ENCODE measurements around the gene ELL2. TPM values are rescaled to one million over a fixed set of nuclear protein-coding genes. Genes with fewer than 3 reads are reported as not detected.
A peak's percentile ranks its signal among the peaks of the same experiment; 100 is the strongest.

The ELL2 gene
- total RNA-seq, 1 donor from 2014 or later: 118 TPM

GRCh38 chr5:95857185-95857945, 104.3 kb downstream of the ELL2 start:
- Mint-ChIP-seq H3K27me3 (ENCODE audit: low read depth, unreplicated experiment) (no peaks in the 10 kb centered on the region), H3K4me1 (ENCODE audit: low read depth, unreplicated experiment) (peaks cover 44% of the 10 kb centered on the region), H3K9me3 (ENCODE audit: unreplicated experiment) (no peaks in the 10 kb centered on the region), H3K36me3 (ENCODE audit: low read depth, unreplicated experiment) (no peaks in the 10 kb centered on the region), H3K4me3 (ENCODE audit: unreplicated experiment) (peak overlapping the region; percentile 74), H3K27ac (ENCODE audit: unreplicated experiment) (peak overlapping the region; percentile 97)
- FAIRE-seq (no peak), DNase-seq (ENCODE audit: low read depth) (no peak)
- Histone ChIP-seq H4K20me1 (ENCODE audit: insufficient read depth, low read length) (no peaks in the 10 kb centered on the region), H2AFZ (ENCODE audit: low read depth, low read length) (peak overlapping the region; percentile 41), H3K9me3 (ENCODE audit: insufficient read depth, low read depth, low read length) (no peaks in the 10 kb centered on the region), H3K27me3 (ENCODE audit: insufficient read depth, low read length) (no peaks in the 10 kb centered on the region), H3K4me1 (ENCODE audit: insufficient read depth, low read length) (peaks cover 47% of the 10 kb centered on the region), H3K79me2 (ENCODE audit: insufficient read depth, low read length) (no peaks in the 10 kb centered on the region), H3K36me3 (ENCODE audit: insufficient read depth, low read length) (no peaks in the 10 kb centered on the region), H3K4me3 (ENCODE audit: insufficient read depth, low read depth, low read length) (no peak overlapping the region), H3K4me2 (ENCODE audit: low read length) (peak overlapping the region; percentile 90), H3K9ac (ENCODE audit: low read length) (peak overlapping the region; percentile 91), H3K27ac (ENCODE audit: low read depth, low read length) (peak overlapping the region; percentile 97)
- TF ChIP-seq CTCF (IDR thresholded peaks at IDR 0.05; ENCODE audit: insufficient read depth, low read depth, low read length) (no peak), EZH2 (IDR thresholded peaks at IDR 0.05; ENCODE audit: insufficient read depth, low read length) (no peak)

GRCh38 chr5:95856501-95856981, 105.1 kb downstream of the ELL2 start:
- H3K4me3 ChIP-seq (ENCODE audit: insufficient read depth, low read depth, low read length): no peak overlapping the region
- H3K4me3 Mint-ChIP-seq (ENCODE audit: unreplicated experiment): no peak overlapping the region
- no peak overlapping the region for H3K27ac Mint-ChIP-seq (ENCODE audit: unreplicated experiment)
- H3K4me2 ChIP-seq (ENCODE audit: low read length): no peak overlapping the region
- H3K9ac ChIP-seq (ENCODE audit: low read length): no peak overlapping the region
- H3K9me3 ChIP-seq (ENCODE audit: insufficient read depth, low read depth, low read length): no peaks in the 10 kb centered on the region
- TF ChIP-seq EZH2 (IDR thresholded peaks at IDR 0.05; ENCODE audit: insufficient read depth, low read length): no peak
- no peak for TF ChIP-seq CTCF (IDR thresholded peaks at IDR 0.05; ENCODE audit: insufficient read depth, low read depth, low read length)
- H3K36me3 Mint-ChIP-seq (ENCODE audit: low read depth, unreplicated experiment): no peaks in the 10 kb centered on the region
- H3K4me1 ChIP-seq (ENCODE audit: insufficient read depth, low read length): peaks cover 39% of the 10 kb centered on the region
- DNase-seq (ENCODE audit: low read depth) (no peak), FAIRE-seq (no peak)
- no peaks in the 10 kb centered on the region for H3K27me3 ChIP-seq (ENCODE audit: insufficient read depth, low read length)
- peaks cover 37% of the 10 kb centered on the region for H3K4me1 Mint-ChIP-seq (ENCODE audit: low read depth, unreplicated experiment)
- H3K9me3 Mint-ChIP-seq (ENCODE audit: unreplicated experiment): no peaks in the 10 kb centered on the region
- no peak overlapping the region for H3K27ac ChIP-seq (ENCODE audit: low read depth, low read length)
- H3K36me3 ChIP-seq (ENCODE audit: insufficient read depth, low read length): no peaks in the 10 kb centered on the region
- no peaks in the 10 kb centered on the region for H3K79me2 ChIP-seq (ENCODE audit: insufficient read depth, low read length)
- no peak overlapping the region for H2AFZ ChIP-seq (ENCODE audit: low read depth, low read length)
- no peaks in the 10 kb centered on the region for H4K20me1 ChIP-seq (ENCODE audit: insufficient read depth, low read length)
- no peaks in the 10 kb centered on the region for H3K27me3 Mint-ChIP-seq (ENCODE audit: low read depth, unreplicated experiment)

DNA sequence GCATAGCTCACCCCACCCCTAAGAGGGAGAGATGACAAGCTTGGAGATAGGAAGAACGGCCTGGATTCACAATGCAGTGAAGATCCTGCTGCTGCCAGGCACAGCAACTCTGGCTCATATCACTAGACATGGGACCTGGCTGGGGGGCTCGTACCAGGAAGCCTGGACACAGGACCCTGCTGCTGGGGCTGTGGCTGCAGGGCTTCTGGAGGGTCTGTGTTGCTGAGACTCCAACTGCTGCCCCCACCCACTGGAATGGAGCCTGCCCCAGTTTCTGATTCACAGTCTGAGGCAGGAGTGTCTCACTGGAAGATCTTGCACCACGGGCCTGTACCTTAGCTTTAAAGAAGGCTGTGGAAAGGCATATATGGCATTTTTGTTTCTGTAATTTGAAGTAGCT, 108.2 kb downstream of the ELL2 start:
- Histone ChIP-seq H2AFZ (ENCODE audit: low read depth, low read length) (no peak overlapping the region), H3K79me2 (ENCODE audit: insufficient read depth, low read length) (no peaks in the 10 kb centered on the region), H3K27me3 (ENCODE audit: insufficient read depth, low read length) (no peaks in the 10 kb centered on the region), H3K9me3 (ENCODE audit: insufficient read depth, low read depth, low read length) (no peaks in the 10 kb centered on the region), H3K36me3 (ENCODE audit: insufficient read depth, low read length) (no peaks in the 10 kb centered on the region), H3K4me2 (ENCODE audit: low read length) (no peak overlapping the region), H3K4me1 (ENCODE audit: insufficient read depth, low read length) (peaks cover 15% of the 10 kb centered on the region), H3K9ac (ENCODE audit: low read length) (no peak overlapping the region), H3K27ac (ENCODE audit: low read depth, low read length) (no peak overlapping the region), H3K4me3 (ENCODE audit: insufficient read depth, low read depth, low read length) (no peak overlapping the region), H4K20me1 (ENCODE audit: insufficient read depth, low read length) (no peaks in the 10 kb centered on the region)
- H3K4me1 Mint-ChIP-seq (ENCODE audit: low read depth, unreplicated experiment): peaks cover 17% of the 10 kb centered on the region
- H3K36me3 Mint-ChIP-seq (ENCODE audit: low read depth, unreplicated experiment): peaks cover 3% of the 10 kb centered on the region
- no peaks in the 10 kb centered on the region for H3K9me3 Mint-ChIP-seq (ENCODE audit: unreplicated experiment)
- no peak for FAIRE-seq
- H3K27ac Mint-ChIP-seq (ENCODE audit: unreplicated experiment): no peak overlapping the region
- no peak for DNase-seq (ENCODE audit: low read depth)
- H3K27me3 Mint-ChIP-seq (ENCODE audit: low read depth, unreplicated experiment): no peaks in the 10 kb centered on the region
- TF ChIP-seq EZH2 (IDR thresholded peaks at IDR 0.05; ENCODE audit: insufficient read depth, low read length) (no peak), CTCF (IDR thresholded peaks at IDR 0.05; ENCODE audit: insufficient read depth, low read depth, low read length) (no peak)
- no peak overlapping the region for H3K4me3 Mint-ChIP-seq (ENCODE audit: unreplicated experiment)

Measured in astrocyte (in vitro differentiated cells and primary cell).